Measurements from ENCODE around the gene FAM222B. TPM values are rescaled to one million over a fixed set of nuclear protein-coding genes. Genes with fewer than 3 reads are reported as not detected.

Gene FAM222B
- total and polyA plus RNA-seq, 4 donors = 2.8 to 5.4 (median 4.1) TPM

- TF ChIP-seq RXRA (IDR thresholded peaks at IDR 0.05) = no peak
Observed at GRCh38 chr17:28740406-28741357, 101.9 kb downstream of the FAM222B start (continued).

- Histone ChIP-seq H3K9ac (ENCODE audit: low read depth in 1 of 2, low read length in 2 of 2) (no peak overlapping the region), H3K9me3 (ENCODE audit: control insufficient read depth in 4 of 4, low read length in 3 of 4) (no peaks in the 10 kb centered on the region), H3K36me3 (ENCODE audit: control insufficient read depth in 4 of 4, insufficient read depth in 3 of 4, low read depth in 1 of 4, low read length in 3 of 4) (no peaks in the 10 kb centered on the region), H3K27ac (ENCODE audit: low read depth in 1 of 2, low read length in 2 of 2) (no peak overlapping the region), H3K27me3 (ENCODE audit: control insufficient read depth in 4 of 4, insufficient read depth in 4 of 4, low read length in 3 of 4) (no peaks in the 10 kb centered on the region), H3K4me1 (ENCODE audit: control insufficient read depth in 4 of 4, insufficient read depth in 4 of 4, low read length in 3 of 4) (peaks cover 4 to 9% (median 7%) of the 10 kb centered on the region in 4 donors), H3K4me3 (ENCODE audit: low read depth in 1 of 3, low read length in 3 of 3) (no peak overlapping the region)
- TF ChIP-seq TAF1 (conservative IDR thresholded peaks at IDR 0.05) (no peak), YY1 (IDR thresholded peaks at IDR 0.05) (no peak), RXRA (IDR thresholded peaks at IDR 0.05) (no peak), HNF4G (IDR thresholded peaks at IDR 0.05) (no peak), ZBTB33 (IDR thresholded peaks at IDR 0.05) (no peak), SP1 (IDR thresholded peaks at IDR 0.05) (no peak), REST (IDR thresholded peaks at IDR 0.05) (no peak), JUND (IDR thresholded peaks at IDR 0.05) (no peak), NR2F2 (IDR thresholded peaks at IDR 0.05) (no peak), HNF4A (conservative IDR thresholded peaks at IDR 0.05) (no peak), EGR1 (IDR thresholded peaks at IDR 0.05; ENCODE audit: low read depth in 2 of 2) (no peak), FOXA1 (IDR thresholded peaks at IDR 0.05) (no peak), ATF3 (IDR thresholded peaks at IDR 0.05) (no peak), GABPA (IDR thresholded peaks at IDR 0.05 in 1 of 2, conservative IDR thresholded peaks at IDR 0.05 in 1 of 2) (no peak), MAX (IDR thresholded peaks at IDR 0.05) (no peak), FOXA2 (IDR thresholded peaks at IDR 0.05) (no peak), RAD21 (IDR thresholded peaks at IDR 0.05) (no peak)
- TF ChIP-seq, protein P1, sequence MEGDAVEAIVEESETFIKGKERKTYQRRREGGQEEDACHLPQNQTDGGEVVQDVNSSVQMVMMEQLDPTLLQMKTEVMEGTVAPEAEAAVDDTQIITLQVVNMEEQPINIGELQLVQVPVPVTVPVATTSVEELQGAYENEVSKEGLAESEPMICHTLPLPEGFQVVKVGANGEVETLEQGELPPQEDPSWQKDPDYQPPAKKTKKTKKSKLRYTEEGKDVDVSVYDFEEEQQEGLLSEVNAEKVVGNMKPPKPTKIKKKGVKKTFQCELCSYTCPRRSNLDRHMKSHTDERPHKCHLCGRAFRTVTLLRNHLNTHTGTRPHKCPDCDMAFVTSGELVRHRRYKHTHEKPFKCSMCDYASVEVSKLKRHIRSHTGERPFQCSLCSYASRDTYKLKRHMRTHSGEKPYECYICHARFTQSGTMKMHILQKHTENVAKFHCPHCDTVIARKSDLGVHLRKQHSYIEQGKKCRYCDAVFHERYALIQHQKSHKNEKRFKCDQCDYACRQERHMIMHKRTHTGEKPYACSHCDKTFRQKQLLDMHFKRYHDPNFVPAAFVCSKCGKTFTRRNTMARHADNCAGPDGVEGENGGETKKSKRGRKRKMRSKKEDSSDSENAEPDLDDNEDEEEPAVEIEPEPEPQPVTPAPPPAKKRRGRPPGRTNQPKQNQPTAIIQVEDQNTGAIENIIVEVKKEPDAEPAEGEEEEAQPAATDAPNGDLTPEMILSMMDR (IDR thresholded peaks at IDR 0.05; ENCODE audit: low read depth, low read length, missing input control) = no peak
- WGBS = 91% methylated on average over 10 of the region's 10 CpGs
- no peak for DNase-seq (ENCODE audit: low spot score)
Observed at GRCh38 chr17:28738680-28739384, 103.8 kb downstream of the FAM222B start.

Measured in liver (tissue), 9 donors.